Activated T-cell treated with anti-CD3 and anti-CD28 coated beads, Interleukin-2, amount 50 U/mL, for 1 hour (primary cell): Measurements from ENCODE around the gene KCNK4.
A peak's percentile ranks its signal among the peaks of the same experiment; 100 is the strongest.
"Not testable (repeated sequence)": the region's sequence is repeated elsewhere in the genome, so short reads cannot be mapped to it uniquely, and the experiment has no call there.

ENCODE experiments used
- DNase-seq: peaks from one replicate; pipeline ENCODE4 v3.0.0-alpha.2; 2020

KCNK4 gene

GRCh38 chr11:64292460-64293254 is 1.6 kb downstream of the KCNK4 start:
- DNase-seq, result no peak

- DNase-seq, result no peak
These were observed 3.7 kb downstream of the KCNK4 start for GRCh38 chr11:64294774-64295173.

- no peak for DNase-seq
These were observed 4.7 kb downstream of the KCNK4 start for GRCh38 chr11:64295760-64296159.

- no peak for DNase-seq
These were observed 5.1 kb downstream of the KCNK4 start for GRCh38 chr11:64296236-64296635.

- no peak for DNase-seq
These were observed 6.0 kb downstream of the KCNK4 start for GRCh38 chr11:64296830-64297698.

- no peak for DNase-seq
These were observed 6.7 kb downstream of the KCNK4 start for GRCh38 chr11:64297699-64298358.

- DNase-seq, result no peak
These were observed 8.1 kb downstream of the KCNK4 start for GRCh38 chr11:64298966-64299846.

- peak; percentile 44 for DNase-seq
These were observed 8.9 kb downstream of the KCNK4 start, which contains the start of gene CATSPERZ for GRCh38 chr11:64299847-64300648. Gene CATSPERZ, plus strand, starts transcription at chr11:64300358. Its CDS starts 53 bp downstream, at chr11:64300411.

GRCh38 chr11:64303109-64304031 is 12.3 kb downstream of the KCNK4 start:
- DNase-seq, result no peak

- DNase-seq, result no peak
These were observed 12.9 kb downstream of the KCNK4 start for GRCh38 chr11:64304032-64304315.

- peak; percentile 93 for DNase-seq
These were observed 13.4 kb downstream of the KCNK4 start for GRCh38 chr11:64304316-64305072.

- DNase-seq, result peak; percentile 100
These were observed 14.1 kb downstream of the KCNK4 start, which contains the start of gene ESRRA for GRCh38 chr11:64305075-64305690. Gene ESRRA, plus strand, starts transcription at chr11:64305524. Its CDS starts 1,656 bp downstream, at chr11:64307180.

- peak; percentile 72 for DNase-seq
These were observed 14.8 kb downstream of the KCNK4 start for GRCh38 chr11:64305691-64306562.

- no peak for DNase-seq
These were observed 15.4 kb downstream of the KCNK4 start for GRCh38 chr11:64306563-64306875.

GRCh38 chr11:64306876-64307622 is 15.9 kb downstream of the KCNK4 start:
- DNase-seq, result no peak

- DNase-seq, result not testable (repeated sequence)
These were observed 16.7 kb downstream of the KCNK4 start for GRCh38 chr11:64307795-64308194.

- DNase-seq, result no peak
These were observed 21.8 kb downstream of the KCNK4 start for GRCh38 chr11:64312947-64313346.
